GM18907 (cell line): ENCODE data around the gene BSCL2.
"Not testable (repeated sequence)": the region's sequence is repeated elsewhere in the genome, so short reads cannot be mapped to it uniquely, and the experiment has no call there.

ENCODE experiments used
- ATAC-seq: cut with Tn5 transposase; IDR thresholded peaks from one replicate; pipeline ENCODE4 v1.9.1; 2021; ENCODE audit warnings: mild to moderate bottlenecking, moderate library complexity; ENCODE audit not compliant: unreplicated experiment

The BSCL2 gene

GRCh38 chr11:62664405-62665074 lies 42.7 kb downstream of the BSCL2 start:
- peak; percentile 41 for ATAC-seq

GRCh38 chr11:62656796-62657429 lies 50.3 kb downstream of the BSCL2 start:
- no peak for ATAC-seq

GRCh38 chr11:62654297-62654696 lies 52.9 kb downstream of the BSCL2 start:
- no peak for ATAC-seq

GRCh38 chr11:62652161-62653006 lies 54.8 kb downstream of the BSCL2 start:
- peak; percentile 15 for ATAC-seq

- ATAC-seq: not testable (repeated sequence)
These were observed 56.9 kb downstream of the BSCL2 start for GRCh38 chr11:62650283-62650682.

- no peak for ATAC-seq
These were observed 57.7 kb downstream of the BSCL2 start for GRCh38 chr11:62649486-62649885.

GRCh38 chr11:62648967-62649364 lies 58.3 kb downstream of the BSCL2 start:
- no peak for ATAC-seq

GRCh38 chr11:62648185-62648966 lies 58.8 kb downstream of the BSCL2 start:
- no peak for ATAC-seq

- no peak for ATAC-seq
These were observed 59.6 kb downstream of the BSCL2 start for GRCh38 chr11:62647609-62648005.

GRCh38 chr11:62646825-62647608 lies 60.2 kb downstream of the BSCL2 start:
- peak; percentile 1 for ATAC-seq

GRCh38 chr11:62645946-62646824 lies 61.0 kb downstream of the BSCL2 start, which contains the start of gene GANAB:
GANAB (minus strand) TSS chr11:62646613; CDS start chr11:62646599, 14 bp downstream.
- peak; percentile 87 for ATAC-seq

GRCh38 chr11:62645671-62645945 lies 61.6 kb downstream of the BSCL2 start:
- no peak for ATAC-seq

GRCh38 chr11:62644220-62644619 lies 63.0 kb downstream of the BSCL2 start:
- no peak for ATAC-seq
